Measurements from ENCODE around the gene SYT2.

SYT2 gene

DNA sequence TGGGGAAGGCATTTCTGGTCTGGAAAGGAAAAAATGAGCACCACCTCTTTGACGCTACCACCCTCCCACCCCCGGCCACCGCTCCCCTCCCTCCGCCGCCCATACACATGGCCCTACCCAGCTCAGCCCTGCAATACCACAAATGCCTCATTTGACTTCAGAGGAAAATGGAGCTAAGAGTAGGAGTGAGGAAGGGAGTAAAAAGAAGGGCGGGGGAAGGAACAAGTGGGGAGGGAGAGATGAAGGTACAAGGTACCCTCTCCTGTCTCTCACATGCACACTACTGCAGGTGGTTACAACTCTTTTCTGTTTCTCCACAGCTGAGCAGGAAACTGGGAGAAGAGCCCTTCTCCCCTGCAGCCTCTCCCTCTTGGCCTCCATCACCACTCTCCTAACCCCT lies 7.1 kb downstream of the SYT2 start:
- no peak overlapping the region for H3K27ac ChIP-seq (ENCODE audit: low read depth, low read length)
- no peaks in the 10 kb centered on the region for H3K9me3 ChIP-seq (ENCODE audit: low read length)
- no peak overlapping the region for H3K4me3 ChIP-seq (ENCODE audit: low read depth in 1 of 2, low read length in 2 of 2)
- no peak overlapping the region for H3K9ac ChIP-seq (ENCODE audit: low read length)
- no peaks in the 10 kb centered on the region for H3K36me3 ChIP-seq (ENCODE audit: insufficient read depth, low read length)
- peaks cover 11 to 52% of the 10 kb centered on the region in 2 donors for H3K27me3 ChIP-seq (ENCODE audit: control insufficient read depth in 1 of 2, insufficient read depth in 2 of 2, low read length in 2 of 2)
- H3K4me1 ChIP-seq (ENCODE audit: insufficient read depth, low read length), result no peaks in the 10 kb centered on the region

DNA sequence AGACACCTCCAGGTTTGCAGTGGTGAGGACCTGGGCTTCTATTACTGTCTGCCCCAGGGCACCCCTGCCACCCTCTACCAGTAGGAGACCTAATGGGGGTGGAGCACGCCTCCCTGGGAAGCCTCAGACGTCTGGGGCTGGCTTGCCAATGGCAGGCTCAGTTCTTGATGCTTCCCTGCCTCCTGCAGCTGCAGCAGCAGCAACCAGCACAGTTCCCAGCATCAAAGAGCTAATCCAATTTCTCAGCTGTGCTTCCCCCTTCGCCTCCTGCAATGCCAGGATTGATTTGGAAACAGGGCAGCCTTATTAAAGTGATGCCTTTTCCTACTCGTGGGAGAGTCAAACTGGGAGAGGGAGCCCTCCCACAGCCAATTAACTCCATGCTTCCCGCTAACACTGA lies 8.2 kb downstream of the SYT2 start:
- H3K27ac ChIP-seq (ENCODE audit: low read depth, low read length), result no peak overlapping the region
- no peaks in the 10 kb centered on the region for H3K36me3 ChIP-seq (ENCODE audit: insufficient read depth, low read length)
- no peak overlapping the region for H3K4me3 ChIP-seq (ENCODE audit: low read depth in 1 of 2, low read length in 2 of 2)
- H3K4me1 ChIP-seq (ENCODE audit: insufficient read depth, low read length), result no peaks in the 10 kb centered on the region
- peaks cover 9 to 41% of the 10 kb centered on the region in 2 donors for H3K27me3 ChIP-seq (ENCODE audit: control insufficient read depth in 1 of 2, insufficient read depth in 2 of 2, low read length in 2 of 2)
- H3K9ac ChIP-seq (ENCODE audit: low read length), result no peak overlapping the region
- no peaks in the 10 kb centered on the region for H3K9me3 ChIP-seq (ENCODE audit: low read length)

DNA sequence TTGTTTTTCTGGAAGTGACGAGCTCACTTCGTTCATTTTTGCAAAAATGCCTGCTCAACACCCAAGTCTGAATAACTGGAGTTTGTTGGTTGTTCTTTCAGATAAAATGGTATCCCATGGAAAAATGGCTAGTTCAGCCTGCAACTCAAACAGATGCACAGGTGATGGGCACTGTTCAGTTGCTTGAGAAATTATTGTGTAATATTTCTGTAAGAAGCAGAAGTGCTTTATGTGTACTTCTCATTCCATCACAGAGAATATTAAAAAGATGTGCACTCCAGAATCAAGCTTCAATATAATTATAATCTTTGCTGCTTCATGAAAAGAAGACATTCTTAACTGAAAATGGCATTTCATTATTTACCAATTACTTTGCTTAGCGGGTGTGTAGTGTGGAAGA lies 9.1 kb downstream of the SYT2 start:
- no peaks in the 10 kb centered on the region for H3K4me1 ChIP-seq (ENCODE audit: insufficient read depth, low read length)
- H3K4me3 ChIP-seq (ENCODE audit: low read depth in 1 of 2, low read length in 2 of 2), result no peak overlapping the region
- H3K36me3 ChIP-seq (ENCODE audit: insufficient read depth, low read length), result no peaks in the 10 kb centered on the region
- H3K9ac ChIP-seq (ENCODE audit: low read length), result no peak overlapping the region
- no peak overlapping the region for H3K27ac ChIP-seq (ENCODE audit: low read depth, low read length)
- H3K27me3 ChIP-seq (ENCODE audit: control insufficient read depth in 1 of 2, insufficient read depth in 2 of 2, low read length in 2 of 2), result peaks cover 9 to 37% of the 10 kb centered on the region in 2 donors
- no peaks in the 10 kb centered on the region for H3K9me3 ChIP-seq (ENCODE audit: low read length)

DNA sequence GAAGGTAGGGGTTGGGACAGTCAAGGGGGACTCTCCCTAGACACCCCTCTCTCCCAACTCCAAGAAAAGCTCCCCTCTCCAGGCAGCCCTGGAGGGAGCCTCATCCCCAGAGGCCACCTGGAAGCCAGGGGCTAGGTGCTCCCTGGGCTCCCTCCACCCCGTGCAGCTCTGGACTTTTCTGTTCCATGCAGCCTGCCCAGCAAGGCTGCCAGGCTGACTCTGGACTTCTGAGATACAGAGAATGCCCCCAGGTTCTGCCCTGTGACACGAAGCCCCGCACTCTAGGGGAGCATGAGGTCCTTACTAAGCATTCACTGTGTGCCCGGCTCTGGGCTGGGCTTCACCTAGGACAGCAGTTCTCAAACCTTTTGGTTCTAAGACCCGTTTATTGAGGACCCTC lies 10.2 kb downstream of the SYT2 start:
- Histone ChIP-seq H3K9me3 (ENCODE audit: low read length) (no peaks in the 10 kb centered on the region), H3K4me3 (ENCODE audit: low read depth in 1 of 2, low read length in 2 of 2) (no peak overlapping the region), H3K27ac (ENCODE audit: low read depth, low read length) (no peak overlapping the region), H3K4me1 (ENCODE audit: insufficient read depth, low read length) (no peaks in the 10 kb centered on the region), H3K9ac (ENCODE audit: low read length) (no peak overlapping the region), H3K27me3 (ENCODE audit: control insufficient read depth in 1 of 2, insufficient read depth in 2 of 2, low read length in 2 of 2) (peaks cover 14 to 29% of the 10 kb centered on the region in 2 donors), H3K36me3 (ENCODE audit: insufficient read depth, low read length) (no peaks in the 10 kb centered on the region)

DNA sequence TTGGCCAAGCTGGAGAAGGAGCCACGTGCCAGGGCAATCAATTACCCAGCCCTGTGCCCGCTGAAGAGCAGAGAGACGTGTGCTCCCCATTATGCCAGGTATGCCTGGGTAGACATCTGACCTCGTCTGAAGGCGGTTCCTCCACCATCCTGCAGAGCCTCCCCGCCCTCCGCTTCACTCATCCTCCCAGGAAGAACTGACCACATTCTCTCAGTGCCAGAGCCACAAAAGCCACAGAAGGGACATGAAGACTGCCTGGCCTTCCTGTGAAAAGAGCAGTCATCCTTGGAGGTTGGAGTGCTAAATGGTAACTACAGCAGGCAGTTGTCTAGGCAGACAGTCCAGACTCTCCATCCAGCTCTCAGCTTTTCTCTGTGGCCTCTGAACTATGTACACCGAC lies 12.0 kb downstream of the SYT2 start:
- Histone ChIP-seq H3K4me1 (ENCODE audit: insufficient read depth, low read length) (no peaks in the 10 kb centered on the region), H3K27me3 (ENCODE audit: control insufficient read depth in 1 of 2, insufficient read depth in 2 of 2, low read length in 2 of 2) (peaks cover 10 to 17% of the 10 kb centered on the region in 2 donors), H3K27ac (ENCODE audit: low read depth, low read length) (no peak overlapping the region), H3K4me3 (ENCODE audit: low read depth in 1 of 2, low read length in 2 of 2) (no peak overlapping the region), H3K9ac (ENCODE audit: low read length) (no peak overlapping the region), H3K9me3 (ENCODE audit: low read length) (no peaks in the 10 kb centered on the region), H3K36me3 (ENCODE audit: insufficient read depth, low read length) (no peaks in the 10 kb centered on the region)

DNA sequence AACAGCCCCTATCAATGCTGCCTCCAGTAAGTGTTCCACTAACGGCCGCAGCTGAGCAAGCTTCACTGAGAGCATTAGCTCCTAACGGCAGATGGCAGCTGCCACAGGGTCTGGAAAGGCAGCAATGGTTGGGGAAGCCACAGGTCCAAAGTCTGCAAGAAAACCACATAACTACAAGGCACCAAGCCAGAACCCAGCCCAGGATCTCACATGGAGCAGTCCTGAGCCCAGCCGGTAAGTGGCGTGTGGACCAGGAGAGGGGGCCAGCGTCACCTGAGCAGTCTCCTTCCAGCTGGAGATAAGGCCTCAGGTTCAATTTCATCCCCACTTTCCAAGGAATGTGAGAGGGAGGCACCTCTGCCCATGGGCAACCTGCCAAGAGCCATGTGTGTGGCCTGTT lies 13.2 kb downstream of the SYT2 start:
- Histone ChIP-seq H3K36me3 (ENCODE audit: insufficient read depth, low read length) (no peaks in the 10 kb centered on the region), H3K27ac (ENCODE audit: low read depth, low read length) (no peak overlapping the region), H3K4me1 (ENCODE audit: insufficient read depth, low read length) (no peaks in the 10 kb centered on the region), H3K4me3 (ENCODE audit: low read depth in 1 of 2, low read length in 2 of 2) (no peak overlapping the region), H3K9ac (ENCODE audit: low read length) (no peak overlapping the region), H3K9me3 (ENCODE audit: low read length) (no peaks in the 10 kb centered on the region), H3K27me3 (ENCODE audit: control insufficient read depth in 1 of 2, insufficient read depth in 2 of 2, low read length in 2 of 2) (peaks cover 10 to 15% of the 10 kb centered on the region in 2 donors)

DNA sequence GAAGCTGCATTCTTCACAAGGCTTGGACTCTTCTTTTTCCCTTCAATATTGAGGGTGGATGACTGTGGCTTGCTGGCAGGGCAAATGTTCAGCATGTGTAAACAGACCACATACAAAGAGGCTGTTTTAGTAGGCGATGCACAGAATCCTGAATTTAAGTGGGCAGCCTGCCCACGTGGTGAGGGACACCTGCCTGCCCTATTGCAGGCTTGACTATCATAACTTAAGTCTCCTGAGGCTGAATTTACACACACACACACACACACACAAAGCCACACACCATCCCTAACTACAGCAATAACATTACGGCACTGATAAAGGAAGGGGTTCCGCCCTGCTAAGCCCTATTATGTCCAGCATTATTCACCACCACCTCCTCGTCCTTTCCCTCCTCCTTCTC lies 15.9 kb downstream of the SYT2 start:
- H3K4me3 ChIP-seq (ENCODE audit: low read depth in 1 of 2, low read length in 2 of 2), result no peak overlapping the region
- no peaks in the 10 kb centered on the region for H3K9me3 ChIP-seq (ENCODE audit: low read length)
- H3K36me3 ChIP-seq (ENCODE audit: insufficient read depth, low read length), result no peaks in the 10 kb centered on the region
- H3K4me1 ChIP-seq (ENCODE audit: insufficient read depth, low read length), result no peaks in the 10 kb centered on the region
- H3K9ac ChIP-seq (ENCODE audit: low read length), result no peak overlapping the region
- H3K27me3 ChIP-seq (ENCODE audit: control insufficient read depth in 1 of 2, insufficient read depth in 2 of 2, low read length in 2 of 2), result peaks cover 6 to 10% of the 10 kb centered on the region in 2 donors
- H3K27ac ChIP-seq (ENCODE audit: low read depth, low read length), result no peak overlapping the region

DNA sequence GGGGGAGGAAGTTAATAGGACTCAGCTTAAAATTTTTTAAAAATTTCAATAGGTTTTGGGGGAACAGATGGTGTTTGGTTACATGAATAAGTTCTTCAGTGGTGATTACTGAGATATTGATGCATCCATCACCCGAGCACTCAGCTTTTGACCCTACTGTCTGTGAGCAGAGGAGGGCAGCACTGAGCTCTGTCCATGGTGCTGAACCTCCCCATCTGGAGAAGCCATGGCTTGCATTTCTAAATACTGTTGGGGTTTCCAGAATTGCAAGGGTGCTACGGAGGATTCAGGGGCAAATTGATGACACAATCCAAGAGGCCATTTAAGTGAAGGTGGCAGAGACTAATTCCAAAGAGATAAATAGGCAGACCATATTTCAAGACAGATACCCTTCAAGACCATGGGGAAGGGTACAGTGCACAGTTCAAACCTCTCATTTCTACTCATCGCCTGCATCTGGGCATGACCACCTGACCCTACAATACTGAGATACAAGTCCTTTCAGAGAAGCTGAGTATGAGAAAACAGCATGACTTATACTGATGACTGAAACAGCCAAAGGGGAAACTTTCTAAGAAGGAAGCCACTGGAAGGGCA lies 17.2 kb downstream of the SYT2 start:
- Histone ChIP-seq H3K9me3 (ENCODE audit: low read length) (no peaks in the 10 kb centered on the region), H3K9ac (ENCODE audit: low read length) (no peak overlapping the region), H3K27me3 (ENCODE audit: control insufficient read depth in 1 of 2, insufficient read depth in 2 of 2, low read length in 2 of 2) (peaks cover 6 to 7% of the 10 kb centered on the region in 2 donors)

DNA sequence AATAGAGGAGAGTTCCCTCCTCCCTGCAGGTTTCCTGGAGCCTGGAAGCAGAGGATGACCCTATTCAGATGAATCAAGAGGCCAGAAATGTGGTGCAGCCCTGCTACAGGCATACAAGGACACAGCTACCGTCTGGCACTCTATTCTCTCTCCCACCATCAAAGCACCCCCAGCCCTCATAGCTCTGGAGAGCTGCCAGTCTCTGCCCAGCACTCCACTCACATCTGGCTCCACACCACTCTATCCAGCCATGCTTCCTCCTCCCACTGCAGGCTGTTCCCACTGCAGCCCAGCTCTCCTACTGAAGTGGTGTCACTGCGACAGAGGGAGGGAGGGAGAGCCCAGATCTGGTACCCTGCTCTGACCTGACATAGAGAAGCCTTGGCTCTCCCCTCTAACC lies 18.4 kb downstream of the SYT2 start:
- H3K4me3 ChIP-seq (ENCODE audit: low read depth in 1 of 2, low read length in 2 of 2), result no peak overlapping the region
- H3K9me3 ChIP-seq (ENCODE audit: low read length), result no peaks in the 10 kb centered on the region
- H3K27me3 ChIP-seq (ENCODE audit: control insufficient read depth in 1 of 2, insufficient read depth in 2 of 2, low read length in 2 of 2), result peaks cover 4 to 6% of the 10 kb centered on the region in 2 donors
- H3K9ac ChIP-seq (ENCODE audit: low read length), result no peak overlapping the region
- no peak overlapping the region for H3K27ac ChIP-seq (ENCODE audit: low read depth, low read length)
- H3K4me1 ChIP-seq (ENCODE audit: insufficient read depth, low read length), result no peaks in the 10 kb centered on the region
- no peaks in the 10 kb centered on the region for H3K36me3 ChIP-seq (ENCODE audit: insufficient read depth, low read length)

More for the DNA sequence above, 17.2 kb downstream of the SYT2 start:
- no peak overlapping the region for H3K4me3 ChIP-seq (ENCODE audit: low read depth in 1 of 2, low read length in 2 of 2)
- H3K4me1 ChIP-seq (ENCODE audit: insufficient read depth, low read length), result no peaks in the 10 kb centered on the region
- H3K36me3 ChIP-seq (ENCODE audit: insufficient read depth, low read length), result no peaks in the 10 kb centered on the region
- H3K27ac ChIP-seq (ENCODE audit: low read depth, low read length), result no peak overlapping the region

DNA sequence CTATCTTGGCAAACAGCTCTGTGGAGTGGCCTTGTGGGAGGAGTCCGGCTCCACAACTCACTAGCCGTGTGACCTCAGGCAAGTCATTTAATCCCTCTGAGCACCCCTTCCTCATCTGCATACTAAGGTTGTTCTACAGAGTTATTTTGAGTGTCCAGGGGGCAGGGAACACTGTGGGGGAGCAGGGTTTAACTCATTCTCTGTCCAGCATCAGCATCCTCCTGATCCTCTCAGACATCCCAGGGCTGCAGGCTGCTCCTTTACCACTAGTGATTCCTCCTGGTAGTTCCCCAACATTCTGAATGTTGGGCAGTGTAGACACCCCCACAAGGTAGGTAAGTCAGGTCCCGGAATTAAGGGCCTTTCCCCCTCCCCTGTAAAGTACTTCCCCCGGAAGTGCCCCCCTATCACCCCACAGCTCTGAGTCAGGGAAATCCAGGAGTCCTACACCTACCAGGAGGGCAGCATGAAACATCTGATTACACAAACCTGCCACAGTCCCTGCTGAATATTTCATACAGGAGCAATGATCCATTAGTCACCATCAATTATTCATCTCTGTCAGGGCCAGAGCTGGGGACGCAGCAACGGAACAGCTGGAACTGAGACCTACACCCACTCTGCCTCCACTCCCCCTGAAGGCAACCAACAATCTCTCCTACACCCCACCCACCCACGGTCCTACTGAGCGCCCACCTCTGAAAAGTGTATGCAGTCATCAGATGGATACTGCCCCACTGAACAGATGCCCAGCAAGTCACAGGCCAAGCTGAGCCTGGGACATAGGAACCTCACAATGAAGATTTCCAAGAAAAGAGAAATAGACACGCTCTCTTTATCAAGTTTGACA lies 20.5 kb downstream of the SYT2 start:
- no peak overlapping the region for H3K4me3 ChIP-seq (ENCODE audit: low read depth in 1 of 2, low read length in 2 of 2)
- peaks cover 0 to 1% of the 10 kb centered on the region in 2 donors for H3K27me3 ChIP-seq (ENCODE audit: control insufficient read depth in 1 of 2, insufficient read depth in 2 of 2, low read length in 2 of 2)
- no peak overlapping the region for H3K9ac ChIP-seq (ENCODE audit: low read length)
- H3K9me3 ChIP-seq (ENCODE audit: low read length), result no peaks in the 10 kb centered on the region
- H3K27ac ChIP-seq (ENCODE audit: low read depth, low read length), result no peak overlapping the region
- H3K36me3 ChIP-seq (ENCODE audit: insufficient read depth, low read length), result no peaks in the 10 kb centered on the region
- no peaks in the 10 kb centered on the region for H3K4me1 ChIP-seq (ENCODE audit: insufficient read depth, low read length)

DNA sequence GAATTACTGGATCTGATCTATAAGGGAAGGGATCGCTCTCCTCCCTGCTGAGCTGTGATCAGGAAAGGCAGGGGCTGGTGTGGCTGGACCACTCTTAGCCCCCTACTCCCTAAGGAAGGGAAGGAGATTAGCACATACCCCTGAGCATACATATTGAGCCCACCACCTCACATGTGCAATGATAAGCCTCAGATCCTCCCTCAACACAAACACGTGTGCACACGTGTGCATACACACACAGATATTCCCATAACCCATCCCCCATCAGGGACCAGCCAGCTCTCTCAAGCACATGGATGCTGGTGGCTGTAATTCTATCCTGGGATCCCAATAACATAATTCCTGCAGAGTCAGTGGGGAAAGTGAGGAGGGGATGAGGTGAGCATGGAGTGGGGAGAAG lies 21.2 kb downstream of the SYT2 start:
- no peak overlapping the region for H3K4me3 ChIP-seq (ENCODE audit: low read depth in 1 of 2, low read length in 2 of 2)

DNA sequence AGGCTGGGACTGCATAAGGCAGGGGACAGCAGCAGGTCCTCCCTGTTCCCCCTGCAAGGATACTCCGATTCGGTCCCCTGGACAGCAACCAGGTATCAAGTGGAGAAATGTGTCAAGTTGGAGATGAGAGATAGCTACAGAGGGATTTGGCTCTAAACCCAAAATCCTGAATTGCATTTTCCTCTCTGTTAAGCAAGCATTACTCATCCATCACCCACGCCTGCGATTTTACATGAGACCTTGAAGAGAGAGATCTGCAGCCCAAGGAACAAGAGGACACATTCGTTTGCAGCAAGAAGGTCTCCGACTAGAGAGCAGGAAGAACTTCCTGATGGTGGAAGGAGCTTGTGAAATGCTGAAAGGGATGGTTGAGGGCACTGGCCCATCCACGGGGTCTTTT lies 21.9 kb downstream of the SYT2 start:
- Histone ChIP-seq H3K4me3 (ENCODE audit: low read depth in 1 of 2, low read length in 2 of 2) (no peak overlapping the region), H3K27ac (ENCODE audit: low read depth, low read length) (no peak overlapping the region), H3K9ac (ENCODE audit: low read length) (no peak overlapping the region), H3K9me3 (ENCODE audit: low read length) (no peaks in the 10 kb centered on the region), H3K27me3 (ENCODE audit: control insufficient read depth in 1 of 2, insufficient read depth in 2 of 2, low read length in 2 of 2) (no peaks in the 10 kb centered on the region), H3K4me1 (ENCODE audit: insufficient read depth, low read length) (no peaks in the 10 kb centered on the region), H3K36me3 (ENCODE audit: insufficient read depth, low read length) (no peaks in the 10 kb centered on the region)

More for the DNA sequence above, 21.2 kb downstream of the SYT2 start:
- H3K36me3 ChIP-seq (ENCODE audit: insufficient read depth, low read length), result no peaks in the 10 kb centered on the region
- no peak overlapping the region for H3K9ac ChIP-seq (ENCODE audit: low read length)
- no peaks in the 10 kb centered on the region for H3K9me3 ChIP-seq (ENCODE audit: low read length)
- no peak overlapping the region for H3K27ac ChIP-seq (ENCODE audit: low read depth, low read length)
- no peaks in the 10 kb centered on the region for H3K4me1 ChIP-seq (ENCODE audit: insufficient read depth, low read length)
- no peaks in the 10 kb centered on the region for H3K27me3 ChIP-seq (ENCODE audit: control insufficient read depth in 1 of 2, insufficient read depth in 2 of 2, low read length in 2 of 2)

Measured in muscle layer of colon (tissue), 2 donors.